ENCODE data around the gene CACUL1.

The CACUL1 gene

DNA sequence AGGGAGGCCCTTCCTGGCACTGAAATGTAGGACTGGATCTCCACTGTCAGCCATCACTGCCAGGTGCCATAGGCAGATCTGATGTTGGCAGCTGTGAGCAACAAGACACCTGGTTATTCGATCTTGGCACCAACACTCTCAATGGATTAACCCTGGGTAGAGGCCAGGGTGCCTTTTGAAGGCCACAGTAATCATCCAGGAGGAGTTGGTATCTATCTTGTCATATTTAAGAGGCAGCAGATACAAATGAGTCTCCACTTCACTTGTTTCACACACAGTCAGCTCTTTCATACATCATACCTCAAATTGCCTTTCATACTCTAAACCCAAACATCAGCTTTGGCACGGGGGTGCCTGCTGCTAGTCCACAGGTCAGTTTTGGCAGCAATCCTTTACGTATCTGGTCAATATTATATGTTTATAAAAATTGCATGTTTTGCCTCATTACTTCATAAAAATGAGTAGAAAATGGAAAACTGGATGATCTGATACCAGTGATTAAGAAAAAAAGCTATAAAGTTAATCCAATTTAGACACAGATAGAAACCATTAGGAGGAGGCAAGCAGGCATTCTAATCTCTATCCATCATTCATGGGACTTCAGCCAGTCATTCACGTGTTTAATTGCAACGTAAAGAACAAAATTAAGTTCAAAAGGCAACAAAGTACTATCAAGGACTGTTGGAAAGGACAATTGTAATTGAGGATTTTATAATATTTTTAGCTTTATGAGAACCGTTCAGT, 12.7 kb upstream of the CACUL1 start:
- Histone ChIP-seq H3K9me3 (ENCODE audit: control insufficient read depth, insufficient read depth, low read length) (peaks cover 3% of the 10 kb centered on the region; the same call in 1 of the 2 replicates), H3K27me3 (ENCODE audit: control insufficient read depth, low read length) (peaks cover 5% of the 10 kb centered on the region), H3K79me2 (ENCODE audit: control insufficient read depth, low read length) (no peaks in the 10 kb centered on the region), H3K27ac (ENCODE audit: low read depth, low read length) (no peak overlapping the region), H3K4me2 (ENCODE audit: low read length) (no peak overlapping the region), H3K36me3 (ENCODE audit: control insufficient read depth, low read length) (no peaks in the 10 kb centered on the region), H4K20me1 (ENCODE audit: control insufficient read depth, insufficient read depth, low read depth, low read length) (no peaks in the 10 kb centered on the region), H3K4me1 (ENCODE audit: control insufficient read depth, low read length) (no peaks in the 10 kb centered on the region), H3F3A (ENCODE audit: control insufficient read depth, insufficient read depth) (no peaks in the 10 kb centered on the region), H3K9me2 (replicated peaks; ENCODE audit: control insufficient read depth, low read length) (no peaks in the 10 kb centered on the region), H3K4me3 (ENCODE audit: low read length) (no peak overlapping the region)
- TF ChIP-seq CTCF (IDR thresholded peaks at IDR 0.05; ENCODE audit: low read depth, low read length, poor library complexity, severe bottlenecking): no peak
- TF ChIP-seq EZH2phosphoT487 (IDR thresholded peaks at IDR 0.05; ENCODE audit: borderline replicate concordance, low read length): no peak

DNA sequence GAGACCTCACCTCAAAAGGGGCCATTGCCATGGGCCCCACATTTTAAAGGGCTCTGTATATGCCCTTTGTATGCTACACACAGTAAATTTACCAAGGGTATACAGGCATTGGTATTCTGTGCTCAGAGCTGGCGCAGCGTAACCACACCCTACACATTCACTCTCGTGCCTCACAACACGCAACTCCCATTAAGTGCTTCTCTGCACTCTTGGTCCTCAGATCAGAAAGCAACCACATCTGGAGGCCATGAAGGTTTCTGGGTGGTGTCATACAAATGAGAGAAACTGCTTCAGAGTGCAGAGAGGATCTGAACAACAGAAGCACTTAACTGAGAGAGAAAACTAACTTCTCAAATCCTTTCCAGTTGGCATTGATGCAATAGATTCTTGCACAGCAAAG, 9.4 kb upstream of the CACUL1 start:
- Histone ChIP-seq H3F3A (ENCODE audit: control insufficient read depth, insufficient read depth) (no peaks in the 10 kb centered on the region), H3K27ac (ENCODE audit: low read depth, low read length) (no peak overlapping the region), H3K4me2 (ENCODE audit: low read length) (no peak overlapping the region), H3K4me3 (ENCODE audit: low read length) (no peak overlapping the region), H3K79me2 (ENCODE audit: control insufficient read depth, low read length) (no peaks in the 10 kb centered on the region), H3K27me3 (ENCODE audit: control insufficient read depth, low read length) (peaks cover 5% of the 10 kb centered on the region), H3K36me3 (ENCODE audit: control insufficient read depth, low read length) (no peaks in the 10 kb centered on the region), H3K4me1 (ENCODE audit: control insufficient read depth, low read length) (no peaks in the 10 kb centered on the region), H4K20me1 (ENCODE audit: control insufficient read depth, insufficient read depth, low read depth, low read length) (no peaks in the 10 kb centered on the region), H3K9me2 (replicated peaks; ENCODE audit: control insufficient read depth, low read length) (no peaks in the 10 kb centered on the region), H3K9me3 (ENCODE audit: control insufficient read depth, insufficient read depth, low read length) (no peaks in the 10 kb centered on the region)
- TF ChIP-seq EZH2phosphoT487 (IDR thresholded peaks at IDR 0.05; ENCODE audit: borderline replicate concordance, low read length): no peak

- Histone ChIP-seq H3K4me1 (ENCODE audit: control insufficient read depth, low read length) (no peaks in the 10 kb centered on the region), H3F3A (ENCODE audit: control insufficient read depth, insufficient read depth) (no peaks in the 10 kb centered on the region), H3K27ac (ENCODE audit: low read depth, low read length) (no peak overlapping the region), H3K27me3 (ENCODE audit: control insufficient read depth, low read length) (peaks cover 5% of the 10 kb centered on the region), H3K79me2 (ENCODE audit: control insufficient read depth, low read length) (no peaks in the 10 kb centered on the region), H3K9me3 (ENCODE audit: control insufficient read depth, insufficient read depth, low read length) (no peaks in the 10 kb centered on the region), H4K20me1 (ENCODE audit: control insufficient read depth, insufficient read depth, low read depth, low read length) (no peaks in the 10 kb centered on the region), H3K4me3 (ENCODE audit: low read length) (no peak overlapping the region), H3K9me2 (replicated peaks; ENCODE audit: control insufficient read depth, low read length) (no peaks in the 10 kb centered on the region), H3K4me2 (ENCODE audit: low read length) (no peak overlapping the region), H3K36me3 (ENCODE audit: control insufficient read depth, low read length) (no peaks in the 10 kb centered on the region)
- TF ChIP-seq CTCF (IDR thresholded peaks at IDR 0.05; ENCODE audit: low read depth, low read length, poor library complexity, severe bottlenecking) (no peak), EZH2phosphoT487 (IDR thresholded peaks at IDR 0.05; ENCODE audit: borderline replicate concordance, low read length) (no peak)
These were observed 8.6 kb upstream of the CACUL1 start for GRCh38 chr10:118763202-118763988.

DNA sequence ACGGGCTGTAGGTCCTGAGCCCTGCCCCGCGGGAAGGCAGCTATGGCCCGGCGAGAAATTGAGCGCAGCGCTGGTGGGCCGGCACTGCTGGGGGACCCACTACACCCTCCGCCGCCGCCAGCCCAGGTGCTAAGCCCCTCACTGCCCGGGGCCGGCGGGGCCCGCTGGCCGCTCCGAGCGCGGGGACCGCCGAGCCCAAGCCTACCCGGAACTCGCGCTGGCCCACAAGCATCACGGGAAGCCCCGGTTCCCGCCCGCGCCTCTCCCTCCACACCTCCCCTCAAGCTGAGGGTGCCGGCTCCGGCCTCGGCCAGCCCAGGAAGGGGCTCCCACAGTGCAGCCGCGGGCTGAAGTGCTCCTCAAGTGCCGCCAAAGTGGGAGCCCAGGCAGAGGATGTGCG, 5.5 kb upstream of the CACUL1 start:
- peaks cover 5% of the 10 kb centered on the region for H3K27me3 ChIP-seq (ENCODE audit: control insufficient read depth, low read length)
- H3K4me2 ChIP-seq (ENCODE audit: low read length): no peak overlapping the region
- no peaks in the 10 kb centered on the region for H3K79me2 ChIP-seq (ENCODE audit: control insufficient read depth, low read length)
- H4K20me1 ChIP-seq (ENCODE audit: control insufficient read depth, insufficient read depth, low read depth, low read length): no peaks in the 10 kb centered on the region
- TF ChIP-seq EZH2phosphoT487 (IDR thresholded peaks at IDR 0.05; ENCODE audit: borderline replicate concordance, low read length) (no peak), CTCF (IDR thresholded peaks at IDR 0.05; ENCODE audit: low read depth, low read length, poor library complexity, severe bottlenecking) (no peak)
- no peak overlapping the region for H3K4me3 ChIP-seq (ENCODE audit: low read length)
- no peak overlapping the region for H3K27ac ChIP-seq (ENCODE audit: low read depth, low read length)
- no peaks in the 10 kb centered on the region for H3K9me3 ChIP-seq (ENCODE audit: control insufficient read depth, insufficient read depth, low read length)
- H3F3A ChIP-seq (ENCODE audit: control insufficient read depth, insufficient read depth): peaks cover 6% of the 10 kb centered on the region; the same call in 1 of the 2 replicates
- no peaks in the 10 kb centered on the region for H3K36me3 ChIP-seq (ENCODE audit: control insufficient read depth, low read length)
- no peaks in the 10 kb centered on the region for H3K9me2 ChIP-seq (replicated peaks; ENCODE audit: control insufficient read depth, low read length)
- H3K4me1 ChIP-seq (ENCODE audit: control insufficient read depth, low read length): peaks cover 19% of the 10 kb centered on the region
